ENCODE results near the gene PODNL1. TPM values are rescaled to one million over a fixed set of nuclear protein-coding genes. Genes with fewer than 3 reads are reported as not detected.

PODNL1 gene
- total RNA-seq, 1 experiment from 2014 or later = 0.08 TPM

GRCh38 chr19:13887018-13887436, 51.2 kb downstream of the PODNL1 start:
- Histone ChIP-seq H3K4me3 (no peak overlapping the region), H3K36me3 (no peaks in the 10 kb centered on the region), H3K4me1 (peaks cover 3% of the 10 kb centered on the region), H3K9me3 (replicated peaks) (no peaks in the 10 kb centered on the region), H3K27ac (no peak overlapping the region), H3K27me3 (peaks cover 2% of the 10 kb centered on the region; the same call in 1 of the 2 replicates)
- no peak for DNase-seq

GRCh38 chr19:13885826-13886365, 52.3 kb downstream of the PODNL1 start:
- H3K4me3 ChIP-seq = no peak overlapping the region
- H3K4me1 ChIP-seq = peaks cover 12% of the 10 kb centered on the region
- H3K9me3 ChIP-seq (replicated peaks) = no peaks in the 10 kb centered on the region
- H3K27me3 ChIP-seq = peaks cover 2% of the 10 kb centered on the region; the same call in 1 of the 2 replicates
- no peak overlapping the region for H3K27ac ChIP-seq
- no peaks in the 10 kb centered on the region for H3K36me3 ChIP-seq
- no peak for DNase-seq

DNA sequence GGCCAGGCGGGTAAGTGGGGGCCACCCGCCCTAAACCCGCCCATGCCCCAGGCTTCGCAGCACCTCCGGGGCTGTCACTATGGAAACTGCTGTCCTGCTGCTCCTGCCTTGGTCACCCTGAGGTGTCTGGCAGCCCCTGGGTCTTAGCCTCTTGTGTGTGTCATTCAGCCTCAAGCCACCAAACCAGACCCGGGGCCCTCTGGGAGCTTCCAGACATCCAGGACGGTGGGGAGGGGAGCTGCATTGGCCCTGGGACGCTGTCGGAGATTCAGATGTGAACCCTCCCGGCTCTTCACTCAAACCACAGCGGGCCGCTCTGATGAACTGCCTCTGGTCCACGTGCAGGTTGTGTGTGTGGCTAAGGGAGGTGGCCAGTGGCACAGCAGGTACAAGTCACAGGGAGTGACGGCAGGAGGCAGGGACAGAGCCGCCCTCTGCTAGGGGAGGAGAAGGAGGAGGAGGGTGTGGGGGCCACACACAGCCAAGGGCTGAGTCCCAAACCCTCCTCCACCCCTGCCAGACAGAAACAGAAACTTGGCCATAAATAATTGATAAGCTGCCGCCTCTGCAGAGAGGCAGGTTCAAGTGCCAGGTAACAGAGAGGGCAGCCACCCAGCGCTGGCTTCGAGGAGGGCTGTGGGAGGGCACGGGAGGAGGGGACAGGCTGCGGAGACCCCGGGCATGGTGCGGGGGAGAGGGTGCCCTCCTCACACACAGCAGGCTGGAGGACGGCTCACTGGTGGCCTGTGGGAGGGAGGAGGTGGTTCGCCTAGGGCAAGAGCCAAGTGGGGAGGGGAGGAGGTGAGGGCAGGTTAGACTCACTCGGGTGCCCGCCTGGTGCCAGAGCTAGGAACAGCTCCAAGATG, 53.3 kb downstream of the PODNL1 start:
- H3K27ac ChIP-seq = no peak overlapping the region
- DNase-seq = peak in 1 of 2 experiments; percentile 52

DNA sequence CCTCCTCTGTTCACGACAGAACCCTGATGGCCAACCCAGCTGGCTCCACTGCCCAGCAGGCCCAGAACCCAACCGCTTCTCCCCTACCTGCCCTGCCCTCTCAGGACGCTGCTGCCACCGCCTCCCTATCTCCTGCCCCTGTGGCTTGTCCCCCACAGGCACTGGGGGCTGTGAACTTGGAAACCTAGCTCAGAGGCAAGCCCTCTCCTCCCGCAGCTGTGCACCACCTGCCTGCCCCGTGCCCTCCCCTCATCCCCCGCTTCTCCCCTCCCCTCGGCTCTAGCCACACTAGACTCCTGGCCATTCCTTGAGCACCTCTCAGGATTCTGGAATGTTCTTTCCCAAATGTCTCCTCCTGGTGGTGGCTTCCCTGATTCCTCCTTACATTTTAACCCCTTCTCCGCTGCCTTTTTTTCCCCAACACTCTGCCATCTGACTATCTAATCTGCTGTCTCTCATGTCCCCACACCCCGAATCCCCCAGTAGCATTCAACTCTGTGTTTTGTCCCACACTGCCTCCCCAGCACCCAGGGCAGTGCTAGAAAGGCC, 54.6 kb downstream of the PODNL1 start:
- Histone ChIP-seq H3K36me3 (no peaks in the 10 kb centered on the region), H3K27ac (no peak overlapping the region), H3K27me3 (peaks cover 2% of the 10 kb centered on the region; the same call in 1 of the 2 replicates), H3K9me3 (replicated peaks) (no peaks in the 10 kb centered on the region), H3K4me3 (no peak overlapping the region), H3K4me1 (peaks cover 18% of the 10 kb centered on the region)
- peak in 1 of 2 experiments; percentile 42 for DNase-seq

More for the DNA sequence above, 53.3 kb downstream of the PODNL1 start:
- Histone ChIP-seq H3K4me3 (no peak overlapping the region), H3K9me3 (replicated peaks) (no peaks in the 10 kb centered on the region), H3K27me3 (peaks cover 2% of the 10 kb centered on the region; the same call in 1 of the 2 replicates), H3K36me3 (no peaks in the 10 kb centered on the region), H3K4me1 (peaks cover 18% of the 10 kb centered on the region)

GRCh38 chr19:13882836-13883235, 55.4 kb downstream of the PODNL1 start:
- Histone ChIP-seq H3K27me3 (peaks cover 2% of the 10 kb centered on the region; the same call in 1 of the 2 replicates), H3K27ac (no peak overlapping the region), H3K36me3 (no peaks in the 10 kb centered on the region), H3K4me3 (no peak overlapping the region), H3K9me3 (replicated peaks) (no peaks in the 10 kb centered on the region), H3K4me1 (peaks cover 18% of the 10 kb centered on the region)
- no peak for DNase-seq

- Histone ChIP-seq H3K27ac (no peak overlapping the region), H3K27me3 (peaks cover 2% of the 10 kb centered on the region; the same call in 1 of the 2 replicates), H3K4me1 (peaks cover 18% of the 10 kb centered on the region), H3K4me3 (no peak overlapping the region), H3K36me3 (no peaks in the 10 kb centered on the region), H3K9me3 (replicated peaks) (no peaks in the 10 kb centered on the region)
- DNase-seq = no peak
Observed at GRCh38 chr19:13882419-13882795, 55.8 kb downstream of the PODNL1 start.

DNA sequence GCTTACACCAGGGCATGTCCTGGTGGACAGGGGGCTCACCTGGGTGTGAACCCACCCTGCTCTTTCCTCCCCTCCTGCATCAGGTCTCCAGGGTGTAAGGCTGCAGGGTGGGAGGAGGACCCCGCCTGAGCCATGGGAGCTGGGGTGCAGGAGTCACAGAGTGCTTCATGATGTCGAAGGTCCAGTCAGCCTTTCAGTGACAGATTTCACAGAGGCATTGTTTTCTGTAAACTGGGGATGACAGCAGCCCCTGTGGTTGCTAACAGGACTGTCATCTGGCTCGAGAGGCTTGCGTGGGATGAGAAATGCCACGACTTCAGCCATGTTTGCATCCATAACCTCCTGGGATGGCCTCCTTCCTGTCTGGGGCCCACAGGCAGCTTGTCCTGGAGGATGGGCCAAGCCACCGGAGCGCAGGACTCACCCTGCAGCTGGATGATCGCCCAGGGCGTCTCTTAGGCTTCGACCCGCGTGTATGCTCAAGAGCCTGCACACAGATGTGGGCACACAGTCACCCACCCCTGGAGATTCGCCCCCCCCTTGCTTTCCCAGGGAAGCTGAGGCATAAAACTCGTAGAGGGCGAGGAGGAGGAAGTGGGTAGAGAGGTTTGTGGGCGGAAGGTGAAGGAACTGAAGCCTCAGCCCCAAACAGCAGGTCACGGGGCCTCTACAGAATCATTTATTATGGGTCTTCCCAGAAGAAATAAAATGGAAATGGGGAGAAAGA, 56.4 kb downstream of the PODNL1 start:
- Histone ChIP-seq H3K9me3 (replicated peaks) (no peaks in the 10 kb centered on the region), H3K27ac (peak overlapping the region; percentile 55; the same call in 1 of the 2 replicates), H3K36me3 (no peaks in the 10 kb centered on the region), H3K4me1 (peaks cover 18% of the 10 kb centered on the region), H3K4me3 (peak overlapping the region; percentile 20), H3K27me3 (peaks cover 2% of the 10 kb centered on the region; the same call in 1 of the 2 replicates)
- peak; percentile 51 to 64 for DNase-seq

- Histone ChIP-seq H3K27ac (peak overlapping the region; percentile 55; the same call in 1 of the 2 replicates), H3K4me1 (peaks cover 18% of the 10 kb centered on the region), H3K4me3 (peak overlapping the region; percentile 20), H3K36me3 (no peaks in the 10 kb centered on the region), H3K9me3 (replicated peaks) (no peaks in the 10 kb centered on the region), H3K27me3 (peaks cover 2% of the 10 kb centered on the region; the same call in 1 of the 2 replicates)
- DNase-seq = peak; percentile 93 to 96
Observed at GRCh38 chr19:13881251-13881691, 56.9 kb downstream of the PODNL1 start.

Other genes starting within 250 kb of the PODNL1 start
- gene MRI1, start 173.9 kb downstream of the PODNL1 start, total RNA-seq (2014; rRNA removed; shearing (Covaris generic)) = 35.4 and 37.2 TPM in 2 replicates
- gene C19orf53, start 164.0 kb downstream of the PODNL1 start, total RNA-seq (2014; rRNA removed; shearing (Covaris generic)) = 208 and 228 TPM in 2 replicates
- 16.8 and 18.3 TPM in 2 replicates for gene ZSWIM4, start 143.0 kb downstream of the PODNL1 start, total RNA-seq (2014; rRNA removed; shearing (Covaris generic))
- gene NANOS3, start 61.3 kb downstream of the PODNL1 start, total RNA-seq (2014; rRNA removed; shearing (Covaris generic)) = 1.3 and 2.3 TPM in 2 replicates
- gene BRME1, start 32.3 kb downstream of the PODNL1 start, total RNA-seq (2014; rRNA removed; shearing (Covaris generic)) = 10.0 and 11.7 TPM in 2 replicates
- gene CC2D1A, start 32.2 kb downstream of the PODNL1 start, total RNA-seq (2014; rRNA removed; shearing (Covaris generic)) = 10.8 and 15.3 TPM in 2 replicates
- gene DCAF15, start 14.1 kb upstream of the PODNL1 start, total RNA-seq (2014; rRNA removed; shearing (Covaris generic)) = 37.4 and 39.1 TPM in 2 replicates
- gene RFX1, start 67.9 kb upstream of the PODNL1 start, total RNA-seq (2014; rRNA removed; shearing (Covaris generic)) = 3.9 and 4.4 TPM in 2 replicates
- not detected in 2 replicates for gene RLN3, start 89.7 kb upstream of the PODNL1 start, total RNA-seq (2014; rRNA removed; shearing (Covaris generic))
- gene IL27RA, start 93.3 kb upstream of the PODNL1 start, total RNA-seq (2014; rRNA removed; shearing (Covaris generic)) = 1.5 TPM in 2 replicates
- 0.99 and 1.4 TPM in 2 replicates for gene PALM3, start 123.7 kb upstream of the PODNL1 start, total RNA-seq (2014; rRNA removed; shearing (Covaris generic))
- gene MISP3, start 134.4 kb upstream of the PODNL1 start, total RNA-seq (2014; rRNA removed; shearing (Covaris generic)) = 0.81 and 1.3 TPM in 2 replicates
- gene C19orf67, start 147.4 kb upstream of the PODNL1 start, total RNA-seq (2014; rRNA removed; shearing (Covaris generic)) = not detected in 2 replicates
- 88.1 and 102 TPM in 2 replicates for gene SAMD1, start 152.3 kb upstream of the PODNL1 start, total RNA-seq (2014; rRNA removed; shearing (Covaris generic))
- 77.5 and 93.2 TPM in 2 replicates for gene PRKACA, start 179.3 kb upstream of the PODNL1 start, total RNA-seq (2014; rRNA removed; shearing (Covaris generic))
- gene ASF1B, start 198.2 kb upstream of the PODNL1 start, total RNA-seq (2014; rRNA removed; shearing (Covaris generic)) = 93.8 and 102 TPM in 2 replicates